SK-N-SH (cell line): Measurements from ENCODE around the gene FAM24A. TPM values are rescaled to one million over a fixed set of nuclear protein-coding genes. Genes with fewer than 3 reads are reported as not detected.

ENCODE experiments used
- CHD2 ChIP-seq: fragments of 150-350 bp; IDR thresholded peaks from 2 replicates; pipeline ENCODE4 v1.6.1; 2018; ENCODE audit warnings: low read length; ENCODE audit not compliant: partially characterized antibody
- CTCF ChIP-seq: fragments of 200-600 bp; sonication (generic); IDR thresholded peaks from 2 replicates; pipeline ENCODE4 v1.6.1; 2017; ENCODE audit warnings: antibody characterized with exemption, mild to moderate bottlenecking, moderate library complexity
- ELF1 ChIP-seq: IDR thresholded peaks from 2 replicates; pipeline ENCODE4 v1.4.0; 2012
- EZH2phosphoT487 ChIP-seq: fragments of 200-600 bp; sonication (generic); IDR thresholded peaks from 2 replicates; pipeline ENCODE4 v1.6.1; 2017; ENCODE audit warnings: low read depth, mixed run types, mild to moderate bottlenecking, antibody characterized with exemption, moderate library complexity, borderline replicate concordance
- FOSL2 ChIP-seq: IDR thresholded peaks from 2 replicates; pipeline ENCODE4 v1.4.0; 2012; ENCODE audit warnings: low read depth, mild to moderate bottlenecking, moderate library complexity, borderline replicate concordance
- GABPA ChIP-seq: IDR thresholded peaks from 2 replicates; pipeline ENCODE4 v1.4.0; 2012; ENCODE audit warnings: low read depth, mild to moderate bottlenecking
- GATA2 ChIP-seq: sonication (generic); formaldehyde crosslinking; IDR thresholded peaks from 2 replicates; pipeline ENCODE4 v1.5.0; 2020; ENCODE audit warnings: mild to moderate bottlenecking, missing genetic modification reagents
- POLR2AphosphoS5 ChIP-seq: IDR thresholded peaks from 2 replicates; pipeline ENCODE4 v1.6.1; 2012; ENCODE audit warnings: low read depth, low read length
- RCOR1 ChIP-seq: fragments of 150-350 bp; IDR thresholded peaks from 2 replicates; pipeline ENCODE4 v1.6.1; 2017; ENCODE audit warnings: antibody characterized with exemption, low read length
- SIN3A ChIP-seq: IDR thresholded peaks from 2 replicates; pipeline ENCODE4 v1.6.1; 2012; ENCODE audit warnings: low read depth, mild to moderate bottlenecking, low read length, moderate library complexity, borderline replicate concordance
- TAF1 ChIP-seq: IDR thresholded peaks from 2 replicates; pipeline ENCODE4 v1.6.1; 2012; ENCODE audit warnings: low read depth, mild to moderate bottlenecking, low read length, moderate library complexity, borderline replicate concordance
- TEAD4 ChIP-seq: IDR thresholded peaks from 2 replicates; pipeline ENCODE4 v1.4.0; 2012; ENCODE audit warnings: mild to moderate bottlenecking, borderline replicate concordance; ENCODE audit not compliant: insufficient read depth
- ZBTB33 ChIP-seq: IDR thresholded peaks from 2 replicates; pipeline ENCODE4 v1.4.0; 2012; ENCODE audit warnings: low read depth, borderline replicate concordance
- polyA plus RNA-seq, 3 experiments: library from polyadenylated mRNA; depleted of rRNA; stranded (reverse); fragments of >200 nt; gene quantifications; 2 replicates each; pipeline ENCODE4 v1.2.3, GENCODE V29; 2012
- TF ChIP-seq, protein P1 (sequence below): IDR thresholded peaks from 2 replicates; pipeline ENCODE4 v1.4.0; 2012; ENCODE audit warnings: low read depth
- TF ChIP-seq, protein P2 (sequence below): fragments of 150-350 bp; IDR thresholded peaks from 2 replicates; pipeline ENCODE4 v1.6.1; 2016; ENCODE audit warnings: mild to moderate bottlenecking, low read depth, low read length

The FAM24A gene
- polyA plus RNA-seq, 1 of the 3 experiments (the other 2 are of a cell fraction): not detected

GRCh38 chr10:122879339-122880273 lies 30.8 kb upstream of the FAM24A start, which contains the start of gene FAM24B (continued):
- no peak for TF ChIP-seq FOSL2
- no peak for TF ChIP-seq EZH2phosphoT487
- TF ChIP-seq POLR2AphosphoS5: no peak
- TF ChIP-seq TAF1: no peak
- no peak for TF ChIP-seq RCOR1
- peak; percentile 2 for TF ChIP-seq CHD2
- TF ChIP-seq, protein P1, sequence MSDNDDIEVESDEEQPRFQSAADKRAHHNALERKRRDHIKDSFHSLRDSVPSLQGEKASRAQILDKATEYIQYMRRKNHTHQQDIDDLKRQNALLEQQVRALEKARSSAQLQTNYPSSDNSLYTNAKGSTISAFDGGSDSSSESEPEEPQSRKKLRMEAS: peak; percentile 91
- no peak for TF ChIP-seq GABPA
- no peak for TF ChIP-seq ZBTB33
- TF ChIP-seq, protein P2, sequence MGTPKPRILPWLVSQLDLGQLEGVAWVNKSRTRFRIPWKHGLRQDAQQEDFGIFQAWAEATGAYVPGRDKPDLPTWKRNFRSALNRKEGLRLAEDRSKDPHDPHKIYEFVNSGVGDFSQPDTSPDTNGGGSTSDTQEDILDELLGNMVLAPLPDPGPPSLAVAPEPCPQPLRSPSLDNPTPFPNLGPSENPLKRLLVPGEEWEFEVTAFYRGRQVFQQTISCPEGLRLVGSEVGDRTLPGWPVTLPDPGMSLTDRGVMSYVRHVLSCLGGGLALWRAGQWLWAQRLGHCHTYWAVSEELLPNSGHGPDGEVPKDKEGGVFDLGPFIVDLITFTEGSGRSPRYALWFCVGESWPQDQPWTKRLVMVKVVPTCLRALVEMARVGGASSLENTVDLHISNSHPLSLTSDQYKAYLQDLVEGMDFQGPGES: no peak
- TF ChIP-seq CTCF: no peak
- TF ChIP-seq GATA2 (CRISPR knock-in tag): no peak
- TF ChIP-seq SIN3A: peak; percentile 78; the same call in 1 of the 2 replicates
- no peak for TF ChIP-seq TEAD4
- TF ChIP-seq ELF1: no peak
